Right lobe of liver (tissue), 4 donors: ENCODE results near the gene DKKL1.

ENCODE experiments used
- POLR2A ChIP-seq: fragments of 450-650 bp; IDR thresholded peaks from one replicate; pipeline ENCODE4 v1.6.1; 2017; ENCODE audit warnings: antibody characterized with exemption, mild to moderate bottlenecking
- TF ChIP-seq, protein P1 (sequence below), 4 donors: fragments of 200-600 bp in 3 of 4; fragments of 450-650 bp in 1 of 4; IDR thresholded peaks; one replicate each; pipeline versions ENCODE4 v1.5.1 to v1.8.0; 2016 to 2022; ENCODE audit warnings: antibody characterized with exemption in 4 of 4, mild to moderate bottlenecking in 2 of 4
- donor health status: DM: no; HTN: no; CAD: no.
- donor health status: DM: no; HTN: no; CAD: no.
- donor health status: DM: no; HTN: yes; CAD: no.

DNA sequence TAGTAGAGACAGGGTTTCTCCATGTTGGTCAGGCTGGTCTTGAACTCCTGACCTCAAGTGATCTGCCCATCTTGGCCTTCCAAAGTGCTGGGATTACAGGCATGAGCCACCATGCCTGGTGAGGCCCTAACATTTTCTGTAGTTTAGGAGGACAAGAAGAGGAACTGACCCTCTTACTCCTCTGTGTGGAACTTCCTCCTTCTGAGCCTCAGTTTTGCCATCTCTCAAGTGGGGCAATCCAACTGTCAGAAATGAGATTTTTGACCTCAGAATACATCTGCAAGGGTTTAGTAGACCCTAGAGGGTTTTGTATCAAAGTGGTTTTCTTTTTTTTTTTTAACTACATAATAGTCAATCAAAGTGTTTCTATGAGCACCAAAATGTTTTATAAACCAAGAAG is 2.4 kb downstream of the DKKL1 start:
- TF ChIP-seq, protein P1, sequence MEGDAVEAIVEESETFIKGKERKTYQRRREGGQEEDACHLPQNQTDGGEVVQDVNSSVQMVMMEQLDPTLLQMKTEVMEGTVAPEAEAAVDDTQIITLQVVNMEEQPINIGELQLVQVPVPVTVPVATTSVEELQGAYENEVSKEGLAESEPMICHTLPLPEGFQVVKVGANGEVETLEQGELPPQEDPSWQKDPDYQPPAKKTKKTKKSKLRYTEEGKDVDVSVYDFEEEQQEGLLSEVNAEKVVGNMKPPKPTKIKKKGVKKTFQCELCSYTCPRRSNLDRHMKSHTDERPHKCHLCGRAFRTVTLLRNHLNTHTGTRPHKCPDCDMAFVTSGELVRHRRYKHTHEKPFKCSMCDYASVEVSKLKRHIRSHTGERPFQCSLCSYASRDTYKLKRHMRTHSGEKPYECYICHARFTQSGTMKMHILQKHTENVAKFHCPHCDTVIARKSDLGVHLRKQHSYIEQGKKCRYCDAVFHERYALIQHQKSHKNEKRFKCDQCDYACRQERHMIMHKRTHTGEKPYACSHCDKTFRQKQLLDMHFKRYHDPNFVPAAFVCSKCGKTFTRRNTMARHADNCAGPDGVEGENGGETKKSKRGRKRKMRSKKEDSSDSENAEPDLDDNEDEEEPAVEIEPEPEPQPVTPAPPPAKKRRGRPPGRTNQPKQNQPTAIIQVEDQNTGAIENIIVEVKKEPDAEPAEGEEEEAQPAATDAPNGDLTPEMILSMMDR (IDR thresholded peaks at IDR 0.05), result no peak
- TF ChIP-seq POLR2A, result no peak
